B cell (primary cell): ENCODE data around the gene HTRA3. TPM values are rescaled to one million over a fixed set of nuclear protein-coding genes. Genes with fewer than 3 reads are reported as not detected.

Experiments used
- ATAC-seq: fragments of 200-7000 bp; cut with Tn5 transposase; one replicate; pipeline ENCODE4 v1.10.0; 2021; ENCODE audit warnings: low read depth, mild to moderate bottlenecking, moderate number of reproducible peaks, moderate library complexity
- CTCF ChIA-PET: fragments of 350-600 bp; sonication (Branson Sonifier 250); formaldehyde crosslinking; loops from one replicate; lab custom pipeline; 2021; ENCODE audit warnings: antibody characterized with exemption, inconsistent platforms; lab: Charles Lee
- POLR2A ChIA-PET: fragments of 350-600 bp; sonication (Branson Sonifier 250); formaldehyde crosslinking; loops from one replicate; lab custom pipeline; 2021; ENCODE audit warnings: antibody characterized with exemption; lab: Charles Lee
- DNase-seq: peaks from one replicate; pipeline ENCODE4 v3.0.0; 2013
- H2AFZ ChIP-seq: 2 replicates; pipeline ENCODE4 v1.6.1; 2012; ENCODE audit warnings: mild to moderate bottlenecking, low read depth, low read length; ENCODE audit not compliant: insufficient read depth, poor library complexity, severe bottlenecking
- H3K27ac ChIP-seq, 2 donors: 1 replicate in 1 of 2; 2 replicates in 1 of 2; pipeline ENCODE4 v1.5.1; 2012 to 2013; ENCODE audit warnings: low read length in 2 of 2, mild to moderate bottlenecking in 2 of 2, moderate library complexity in 1 of 2
- H3K27me3 ChIP-seq, 4 experiments: fragments of 200-600 bp in 1 of 4; sonication (generic) in 1 of 4; replicated peaks in 1 of 4; 1 replicate in 2 of 4; 2 replicates in 2 of 4; pipeline versions ENCODE4 v1.6.1 to v1.7.0; 2013 to 2016; ENCODE audit warnings: low read length in 3 of 4, mild to moderate bottlenecking in 2 of 4, mixed read lengths in 1 of 4, moderate library complexity in 1 of 4; ENCODE audit not compliant: insufficient read depth in 4 of 4, control insufficient read depth in 3 of 4; ENCODE audit errors: control extremely low read depth in 1 of 4
- H3K36me3 ChIP-seq, 2 experiments: replicated peaks in 1 of 2; 1 replicate in 1 of 2; 2 replicates in 1 of 2; pipeline versions ENCODE4 v1.6.1 to v1.7.1; 2013; ENCODE audit warnings: low read length in 1 of 2; ENCODE audit not compliant: insufficient read depth in 2 of 2, control insufficient read depth in 1 of 2; ENCODE audit errors: control extremely low read depth in 1 of 2, extremely low read depth in 1 of 2
- H3K4me1 ChIP-seq, 2 donors: fragments of 200-600 bp in 1 of 2; sonication (generic) in 1 of 2; 1 replicate in 1 of 2; 2 replicates in 1 of 2; pipeline versions ENCODE4 v1.5.1 to v1.6.1; 2013 to 2017; ENCODE audit warnings: low read length in 2 of 2; ENCODE audit not compliant: control insufficient read depth in 2 of 2, insufficient read depth in 2 of 2
- H3K4me2 ChIP-seq: replicated peaks from 2 replicates; pipeline ENCODE3; 2012; ENCODE audit warnings: mild to moderate bottlenecking, low read depth, low read length; ENCODE audit not compliant: poor library complexity, severe bottlenecking
- H3K4me3 ChIP-seq, 5 experiments: fragments of 200-600 bp in 1 of 5; sonication (generic) in 1 of 5; 1 replicate in 3 of 5; 2 replicates in 2 of 5; pipeline versions ENCODE4 v1.5.1 to v1.7.0; 2011 to 2016; ENCODE audit warnings: low read length in 4 of 5, mild to moderate bottlenecking in 4 of 5, low read depth in 2 of 5, control low read depth in 1 of 5, moderate library complexity in 1 of 5; ENCODE audit not compliant: insufficient read depth in 1 of 5; ENCODE audit errors: control extremely low read depth in 1 of 5, extremely low read depth in 1 of 5
- H3K79me2 ChIP-seq: fragments of 200-600 bp; sonication (generic); one replicate; pipeline ENCODE4 v1.6.0; 2016; ENCODE audit warnings: low read length; ENCODE audit not compliant: control insufficient read depth, insufficient read depth
- H3K9ac ChIP-seq: fragments of 200-600 bp; sonication (generic); 2 replicates; pipeline ENCODE4 v1.6.1; 2017; ENCODE audit warnings: mild to moderate bottlenecking, low read length, moderate library complexity
- H3K9me3 ChIP-seq, 3 donors: one replicate each; pipeline versions ENCODE4 v1.6.1 to v1.7.1; 2013; ENCODE audit warnings: low read length in 2 of 3; ENCODE audit not compliant: control insufficient read depth in 2 of 3, insufficient read depth in 1 of 3; ENCODE audit errors: control extremely low read depth in 1 of 3
- H4K20me1 ChIP-seq: 2 replicates; pipeline ENCODE4 v1.6.0; 2012; ENCODE audit warnings: mild to moderate bottlenecking, low read length; ENCODE audit not compliant: insufficient read depth, control insufficient read depth, poor library complexity, severe bottlenecking
- H3K27ac Mint-ChIP-seq: one replicate; pipeline ENCODE4 v1.8.0; 2021; ENCODE audit warnings: mixed read lengths
- H3K27me3 Mint-ChIP-seq: one replicate; pipeline ENCODE4 v1.8.0; 2021; ENCODE audit warnings: mixed read lengths
- H3K4me1 Mint-ChIP-seq: one replicate; pipeline ENCODE4 v1.8.0; 2021; ENCODE audit warnings: mixed read lengths
- H3K4me3 Mint-ChIP-seq: one replicate; pipeline ENCODE4 v1.8.0; 2021; ENCODE audit warnings: mixed read lengths
- H3K9me3 Mint-ChIP-seq: one replicate; pipeline ENCODE4 v1.8.0; 2022; ENCODE audit warnings: mixed read lengths; ENCODE audit not compliant: insufficient read depth
- CTCF ChIP-seq: fragments of 200-600 bp; IDR thresholded peaks from one replicate; pipeline ENCODE4 v1.8.0; 2022; ENCODE audit warnings: antibody characterized with exemption, mild to moderate bottlenecking
- EZH2 ChIP-seq: IDR thresholded peaks from 2 replicates; pipeline ENCODE4 v1.6.1; 2012; ENCODE audit warnings: borderline replicate concordance, low read depth, mild to moderate bottlenecking, moderate library complexity, low read length; ENCODE audit not compliant: insufficient read depth, poor library complexity, severe bottlenecking
- WGBS: methylation state at CpG from one replicate; pipeline ENCODE4 v1.1.5; 2013; ENCODE audit warnings: missing lambda C conversion rate; ENCODE audit not compliant: insufficient coverage; 5-methylcytosine and 5-hydroxymethylcytosine counted together
- intact Hi-C: fragments of 100-400 bp; cut with micrococcal nuclease; formaldehyde crosslinking; loops from one replicate; pipeline ENCODE4 v1.10.0; 2022
- polyA plus RNA-seq: library from polyadenylated mRNA; depleted of rRNA; stranded (reverse); fragments of >200 nt; gene quantifications from 2 replicates; pipeline ENCODE4 v1.2.3, GENCODE V29; 2012
- total RNA-seq, 2 donors: library from RNA; stranded (reverse); fragments of 120-200 nt in 1 of 2; gene quantifications; 1 replicate in 1 of 2; 2 replicates in 1 of 2; pipeline versions ENCODE4 v1.2.3 to v1.2.4, GENCODE V29; 2013 to 2022

Gene HTRA3
- total and polyA plus RNA-seq, 2 donors (not counting 1 experiment from before 2014, with no cell fraction given) = not detected

GRCh38 chr4:8255698-8256441 lies 13.7 kb upstream of the HTRA3 start:
- POLR2A ChIA-PET = no interaction called here
- Histone ChIP-seq H3K4me3 (no peak overlapping the region), H3K4me1 (no peaks in the 10 kb centered on the region), H3K36me3 (no peaks in the 10 kb centered on the region), H3K27ac (no peak overlapping the region), H3K9ac (no peak overlapping the region), H4K20me1 (no peaks in the 10 kb centered on the region), H3K79me2 (no peaks in the 10 kb centered on the region), H3K9me3 (peaks cover 0 to 3% (median 0%) of the 10 kb centered on the region in 3 donors), H3K4me2 (no peak overlapping the region), H3K27me3 (peaks cover 0 to 6% (median 0%) of the 10 kb centered on the region in 4 experiments), H2AFZ (no peak overlapping the region)
- no peak for TF ChIP-seq CTCF
- TF ChIP-seq EZH2 = no peak
- CTCF ChIA-PET = no interaction called here
- Mint-ChIP-seq H3K27ac (no peak overlapping the region), H3K27me3 (peaks cover 9% of the 10 kb centered on the region), H3K4me1 (no peaks in the 10 kb centered on the region), H3K9me3 (no peaks in the 10 kb centered on the region), H3K4me3 (no peak overlapping the region)
- 87% methylated on average over 12 of the region's 14 CpGs for WGBS
- no peak for DNase-seq
- intact Hi-C loops = no loop called here
- no peak for ATAC-seq

GRCh38 chr4:8257854-8258253 lies 11.7 kb upstream of the HTRA3 start:
- Histone ChIP-seq H2AFZ (no peak overlapping the region), H3K4me1 (no peaks in the 10 kb centered on the region), H3K79me2 (no peaks in the 10 kb centered on the region), H4K20me1 (no peaks in the 10 kb centered on the region), H3K9me3 (peaks cover 0 to 3% (median 0%) of the 10 kb centered on the region in 3 donors), H3K36me3 (no peaks in the 10 kb centered on the region), H3K4me3 (no peak overlapping the region), H3K27me3 (peaks cover 0 to 8% (median 0%) of the 10 kb centered on the region in 4 experiments), H3K4me2 (no peak overlapping the region), H3K9ac (no peak overlapping the region), H3K27ac (no peak overlapping the region)
- CTCF ChIA-PET = interaction anchor here (1.1 to 2.0 kb wide), 2 partner anchors 9 to 16 kb away, joined by 5 to 6 read pairs; no protein-coding TSS in a partner anchor
- H3K27ac Mint-ChIP-seq = no peak overlapping the region
- no peaks in the 10 kb centered on the region for H3K4me1 Mint-ChIP-seq
- no peak overlapping the region for H3K4me3 Mint-ChIP-seq
- 63% methylated on average over 3 of the region's 4 CpGs for WGBS
- H3K9me3 Mint-ChIP-seq = no peaks in the 10 kb centered on the region
- no peak for DNase-seq
- intact Hi-C loops = no loop called here
- ATAC-seq = no peak
- POLR2A ChIA-PET = no interaction called here
- H3K27me3 Mint-ChIP-seq = peaks cover 9% of the 10 kb centered on the region
- TF ChIP-seq CTCF (no peak), EZH2 (no peak)
